PC-9 (cell line): ENCODE measurements around the gene ABCA7.

Source experiments
- EZH2 ChIP-seq: fragments of 200-600 bp; sonication (generic); IDR thresholded peaks from 2 replicates; pipeline ENCODE4 v1.8.0; 2017; ENCODE audit warnings: antibody characterized with exemption, low read depth
- TF ChIP-seq, protein P1 (sequence below): fragments of 200-600 bp; sonication (generic); conservative IDR thresholded peaks from 2 replicates; pipeline ENCODE4 v1.6.1; 2017; ENCODE audit warnings: mixed run types, antibody characterized with exemption, mild to moderate bottlenecking, moderate library complexity

GRCh38 chr19:1091544-1092175 lies 51.8 kb downstream of the ABCA7 start:
- TF ChIP-seq, protein P1, sequence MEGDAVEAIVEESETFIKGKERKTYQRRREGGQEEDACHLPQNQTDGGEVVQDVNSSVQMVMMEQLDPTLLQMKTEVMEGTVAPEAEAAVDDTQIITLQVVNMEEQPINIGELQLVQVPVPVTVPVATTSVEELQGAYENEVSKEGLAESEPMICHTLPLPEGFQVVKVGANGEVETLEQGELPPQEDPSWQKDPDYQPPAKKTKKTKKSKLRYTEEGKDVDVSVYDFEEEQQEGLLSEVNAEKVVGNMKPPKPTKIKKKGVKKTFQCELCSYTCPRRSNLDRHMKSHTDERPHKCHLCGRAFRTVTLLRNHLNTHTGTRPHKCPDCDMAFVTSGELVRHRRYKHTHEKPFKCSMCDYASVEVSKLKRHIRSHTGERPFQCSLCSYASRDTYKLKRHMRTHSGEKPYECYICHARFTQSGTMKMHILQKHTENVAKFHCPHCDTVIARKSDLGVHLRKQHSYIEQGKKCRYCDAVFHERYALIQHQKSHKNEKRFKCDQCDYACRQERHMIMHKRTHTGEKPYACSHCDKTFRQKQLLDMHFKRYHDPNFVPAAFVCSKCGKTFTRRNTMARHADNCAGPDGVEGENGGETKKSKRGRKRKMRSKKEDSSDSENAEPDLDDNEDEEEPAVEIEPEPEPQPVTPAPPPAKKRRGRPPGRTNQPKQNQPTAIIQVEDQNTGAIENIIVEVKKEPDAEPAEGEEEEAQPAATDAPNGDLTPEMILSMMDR = no peak
- TF ChIP-seq EZH2 = no peak
